Lower leg skin (tissue), 3 donors: Measurements from ENCODE around the gene DPM2.

Experiments
- POLR2A ChIP-seq, 2 donors: fragments of 450-650 bp; IDR thresholded peaks; one replicate each; pipeline ENCODE4 v1.6.1; 2016 to 2017; ENCODE audit warnings: antibody characterized with exemption in 2 of 2, mild to moderate bottlenecking in 1 of 2, moderate library complexity in 1 of 2
- TF ChIP-seq, protein P1 (sequence below), 3 donors: fragments of 450-650 bp; IDR thresholded peaks; one replicate each; pipeline ENCODE4 v1.5.1; 2016; ENCODE audit warnings: antibody characterized with exemption in 3 of 3, mild to moderate bottlenecking in 3 of 3, moderate library complexity in 2 of 3

DNA sequence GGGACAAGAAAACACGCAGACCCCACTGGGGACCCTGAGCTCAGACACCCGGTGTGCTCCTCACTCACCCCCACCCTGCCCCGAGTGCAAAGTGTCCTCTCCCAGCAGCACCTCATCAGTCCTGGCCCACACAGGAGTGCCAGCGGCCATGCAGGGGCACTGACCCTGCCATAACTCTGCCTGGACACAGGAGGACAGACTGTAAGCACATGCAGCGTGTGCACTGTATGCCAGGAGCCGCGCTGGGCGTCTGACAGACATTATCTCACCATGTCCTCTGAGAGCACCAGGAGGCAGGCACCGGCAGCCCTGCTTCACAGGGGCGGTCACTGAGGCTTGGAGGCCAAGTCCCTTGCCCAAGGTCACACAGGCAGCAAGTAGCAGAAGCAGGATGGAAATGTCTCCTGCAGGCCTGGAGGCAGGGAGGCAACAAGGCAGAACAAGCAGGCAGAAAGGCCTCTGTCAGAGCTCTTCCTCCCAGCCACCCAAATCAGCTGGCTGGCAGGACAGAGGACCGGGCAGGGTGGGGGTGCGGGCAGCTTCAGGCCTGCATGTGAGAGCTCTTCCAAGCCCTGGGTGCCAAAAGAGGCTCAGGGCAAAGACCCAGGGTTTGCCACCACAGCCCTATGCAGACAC lies 34.7 kb upstream of the DPM2 start:
- TF ChIP-seq POLR2A (IDR thresholded peaks at IDR 0.05): no peak
- TF ChIP-seq, protein P1, sequence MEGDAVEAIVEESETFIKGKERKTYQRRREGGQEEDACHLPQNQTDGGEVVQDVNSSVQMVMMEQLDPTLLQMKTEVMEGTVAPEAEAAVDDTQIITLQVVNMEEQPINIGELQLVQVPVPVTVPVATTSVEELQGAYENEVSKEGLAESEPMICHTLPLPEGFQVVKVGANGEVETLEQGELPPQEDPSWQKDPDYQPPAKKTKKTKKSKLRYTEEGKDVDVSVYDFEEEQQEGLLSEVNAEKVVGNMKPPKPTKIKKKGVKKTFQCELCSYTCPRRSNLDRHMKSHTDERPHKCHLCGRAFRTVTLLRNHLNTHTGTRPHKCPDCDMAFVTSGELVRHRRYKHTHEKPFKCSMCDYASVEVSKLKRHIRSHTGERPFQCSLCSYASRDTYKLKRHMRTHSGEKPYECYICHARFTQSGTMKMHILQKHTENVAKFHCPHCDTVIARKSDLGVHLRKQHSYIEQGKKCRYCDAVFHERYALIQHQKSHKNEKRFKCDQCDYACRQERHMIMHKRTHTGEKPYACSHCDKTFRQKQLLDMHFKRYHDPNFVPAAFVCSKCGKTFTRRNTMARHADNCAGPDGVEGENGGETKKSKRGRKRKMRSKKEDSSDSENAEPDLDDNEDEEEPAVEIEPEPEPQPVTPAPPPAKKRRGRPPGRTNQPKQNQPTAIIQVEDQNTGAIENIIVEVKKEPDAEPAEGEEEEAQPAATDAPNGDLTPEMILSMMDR (IDR thresholded peaks at IDR 0.05): no peak
